Measurements from ENCODE around the gene EID3. TPM values are rescaled to one million over a fixed set of nuclear protein-coding genes. Genes with fewer than 3 reads are reported as not detected.

Gene EID3
- total and polyA plus RNA-seq, 9 of the 15 experiments (the other 6 are each of a cell fraction or from before 2014, with no cell fraction given), result 0.07 to 3.5 (median 0.42) TPM

GRCh38 chr12:104317538-104318210 lies 14.1 kb downstream of the EID3 start (continued):
- TF ChIP-seq ARID4B (CRISPR knock-in tag; IDR thresholded peaks at IDR 0.05), result no peak
- no peak for TF ChIP-seq SNRNP70 (optimal IDR thresholded peaks at IDR 0.05; ENCODE audit: low read depth, low read length)
- no peak for TF ChIP-seq SMARCA5 (IDR thresholded peaks at IDR 0.05)
- TF ChIP-seq ZNF395 (CRISPR knock-in tag; IDR thresholded peaks at IDR 0.05), result no peak
- no peak for TF ChIP-seq SIX5 (IDR thresholded peaks at IDR 0.05; ENCODE audit: borderline replicate concordance in 1 of 2, insufficient read depth in 1 of 2, low read depth in 1 of 2, low read length in 2 of 2)
